HepG2 (cell line): ENCODE results near the gene PPP1R13L. TPM values are rescaled to one million over a fixed set of nuclear protein-coding genes. Genes with fewer than 3 reads are reported as not detected.
A peak's percentile ranks its signal among the peaks of the same experiment; 100 is the strongest.

Source experiments
- ATM ChIP-seq: fragments of 450-650 bp; IDR thresholded peaks from 2 replicates; pipeline ENCODE4 v1.7.1; 2017; ENCODE audit warnings: mild to moderate bottlenecking, borderline replicate concordance
- GZF1 ChIP-seq: sonication (generic); formaldehyde crosslinking; IDR thresholded peaks from 2 replicates; pipeline ENCODE4 v1.5.1; 2020; ENCODE audit warnings: mild to moderate bottlenecking, missing genetic modification reagents
- HOXA7 ChIP-seq: sonication (generic); formaldehyde crosslinking; IDR thresholded peaks from 2 replicates; pipeline ENCODE4 v1.8.1; 2022; ENCODE audit warnings: mild to moderate bottlenecking, missing genetic modification reagents, moderate library complexity
- NR2C2 ChIP-seq: sonication (generic); formaldehyde crosslinking; IDR thresholded peaks from 2 replicates; pipeline ENCODE4 v1.4.0; 2020; ENCODE audit warnings: missing genetic modification reagents, mild to moderate bottlenecking, moderate library complexity, borderline replicate concordance
- ONECUT2 ChIP-seq: sonication (generic); formaldehyde crosslinking; IDR thresholded peaks from 2 replicates; pipeline ENCODE4 v1.4.0; 2020; ENCODE audit warnings: missing genetic modification reagents
- PHB2 ChIP-seq: fragments of 450-650 bp; IDR thresholded peaks from 2 replicates; pipeline ENCODE4 v1.6.1; 2018; ENCODE audit not compliant: partially characterized antibody
- PPARG ChIP-seq: conservative IDR thresholded peaks from 2 replicates; pipeline ENCODE4 v1.6.1; 2016; ENCODE audit warnings: missing biosample characterization, missing genetic modification reagents
- RFXAP ChIP-seq: sonication (generic); formaldehyde crosslinking; IDR thresholded peaks from 2 replicates; pipeline ENCODE4 v1.4.0; 2020; ENCODE audit warnings: missing genetic modification reagents, borderline replicate concordance
- WIZ ChIP-seq: sonication (generic); formaldehyde crosslinking; IDR thresholded peaks from 2 replicates; pipeline ENCODE4 v1.5.1; 2020; ENCODE audit warnings: mild to moderate bottlenecking, missing genetic modification reagents
- ZBTB37 ChIP-seq: sonication (generic); formaldehyde crosslinking; IDR thresholded peaks from 2 replicates; pipeline ENCODE4 v1.4.0; 2020; ENCODE audit warnings: mild to moderate bottlenecking, missing genetic modification reagents
- ZBTB43 ChIP-seq: sonication (generic); formaldehyde crosslinking; conservative IDR thresholded peaks from 2 replicates; pipeline ENCODE4 v1.4.0; 2020; ENCODE audit warnings: missing genetic modification reagents
- ZC3H4 ChIP-seq: sonication (generic); formaldehyde crosslinking; IDR thresholded peaks from 2 replicates; pipeline ENCODE4 v1.4.0; 2020; ENCODE audit warnings: missing genetic modification reagents, borderline replicate concordance
- ZNF207 ChIP-seq: fragments of 450-650 bp; IDR thresholded peaks from 2 replicates; pipeline ENCODE4 v1.6.1; 2016; ENCODE audit warnings: antibody characterized with exemption, borderline replicate concordance
- ZNF362 ChIP-seq: sonication (generic); formaldehyde crosslinking; IDR thresholded peaks from 2 replicates; pipeline ENCODE4 v1.4.0; 2020; ENCODE audit warnings: missing genetic modification reagents, mild to moderate bottlenecking, borderline replicate concordance
- ZNF607 ChIP-seq: sonication (generic); formaldehyde crosslinking; IDR thresholded peaks from 2 replicates; pipeline ENCODE4 v1.5.1; 2020; ENCODE audit warnings: missing genetic modification reagents, mild to moderate bottlenecking, borderline replicate concordance
- ZXDC ChIP-seq: sonication (generic); formaldehyde crosslinking; IDR thresholded peaks from 2 replicates; pipeline ENCODE4 v1.5.0; 2020; ENCODE audit warnings: mild to moderate bottlenecking, missing genetic modification reagents
- polyA plus RNA-seq, 8 experiments: library from polyadenylated mRNA; depleted of rRNA in 3 of 8; stranded (reverse) in 7 of 8; unstranded in 1 of 8; fragments of >200 nt; fragmentation: Illumina TruSeq in 4 of 8; extraction: Trizol in 4 of 8; gene quantifications; 2 replicates each; pipeline versions ENCODE4 v1.2.1 to v1.2.3, GENCODE V29; 2011 to 2016; ENCODE audit warnings: low read depth in 4 of 8, missing spikeins in 1 of 8, mixed read lengths in 1 of 8; ENCODE audit not compliant: insufficient read depth in 1 of 8
- total RNA-seq, 5 experiments: library from RNA; depleted of rRNA; stranded (reverse); fragments of >200 nt; fragmentation: Illumina TruSeq; extraction: Trizol; gene quantifications; 2 replicates each; pipeline ENCODE4 v1.2.3, GENCODE V29; 2016; ENCODE audit warnings: low read depth in 1 of 5
- TF ChIP-seq, protein P1 (sequence below): IDR thresholded peaks from 2 replicates; pipeline ENCODE4 v1.6.1; 2016; ENCODE audit warnings: missing compliant biosample characterization, missing genetic modification reagents, borderline replicate concordance
- TF ChIP-seq, protein P2 (sequence below): sonication (generic); formaldehyde crosslinking; IDR thresholded peaks from 2 replicates; pipeline ENCODE4 v1.9.0; 2021; ENCODE audit warnings: missing genetic modification reagents, borderline replicate concordance
- TF ChIP-seq, protein P3 (sequence below): sonication (generic); formaldehyde crosslinking; IDR thresholded peaks from 2 replicates; pipeline ENCODE4 v1.4.0; 2020; ENCODE audit warnings: mild to moderate bottlenecking, missing genetic modification reagents

Gene PPP1R13L
- total and polyA plus RNA-seq, 2 of the 13 experiments (the other 11 are each of a cell fraction or from before 2014, with no cell fraction given), result 1.3 to 6.6 TPM

DNA sequence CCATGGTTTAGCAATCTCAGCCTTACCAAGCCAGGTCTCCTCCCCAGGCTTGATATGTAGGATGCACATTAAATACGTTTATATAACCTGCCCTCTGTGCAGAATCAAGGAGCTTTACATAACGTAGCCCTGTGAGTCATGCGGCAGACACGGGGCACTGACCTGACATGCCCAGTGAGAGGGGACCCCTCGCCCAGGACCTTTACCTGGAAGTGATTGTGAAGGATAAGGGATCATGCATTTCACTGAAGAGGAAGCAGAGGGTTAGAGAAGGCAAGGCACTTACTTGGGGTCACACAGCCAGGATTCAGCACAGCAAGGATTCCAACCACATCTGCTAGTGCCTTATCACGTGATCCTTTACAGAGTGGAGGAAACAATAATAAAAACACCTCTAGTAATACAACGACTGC lies 44.0 kb upstream of the PPP1R13L start (continued):
- no peak for TF ChIP-seq ZBTB37 (CRISPR knock-in tag)
- TF ChIP-seq HOXA7, result no peak
- TF ChIP-seq, protein P1, sequence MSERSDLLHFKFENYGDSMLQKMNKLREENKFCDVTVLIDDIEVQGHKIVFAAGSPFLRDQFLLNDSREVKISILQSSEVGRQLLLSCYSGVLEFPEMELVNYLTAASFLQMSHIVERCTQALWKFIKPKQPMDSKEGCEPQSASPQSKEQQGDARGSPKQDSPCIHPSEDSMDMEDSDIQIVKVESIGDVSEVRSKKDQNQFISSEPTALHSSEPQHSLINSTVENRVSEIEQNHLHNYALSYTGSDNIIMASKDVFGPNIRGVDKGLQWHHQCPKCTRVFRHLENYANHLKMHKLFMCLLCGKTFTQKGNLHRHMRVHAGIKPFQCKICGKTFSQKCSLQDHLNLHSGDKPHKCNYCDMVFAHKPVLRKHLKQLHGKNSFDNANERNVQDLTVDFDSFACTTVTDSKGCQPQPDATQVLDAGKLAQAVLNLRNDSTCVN, result no peak
- no peak for TF ChIP-seq ONECUT2 (CRISPR knock-in tag)
- TF ChIP-seq RFXAP (CRISPR knock-in tag), result no peak
- peak; percentile 77 for TF ChIP-seq NR2C2 (CRISPR knock-in tag)
- TF ChIP-seq PPARG (CRISPR knock-in tag), result no peak; the same call in 1 of the 2 replicates
- TF ChIP-seq ZNF207, result no peak
- TF ChIP-seq, protein P2, sequence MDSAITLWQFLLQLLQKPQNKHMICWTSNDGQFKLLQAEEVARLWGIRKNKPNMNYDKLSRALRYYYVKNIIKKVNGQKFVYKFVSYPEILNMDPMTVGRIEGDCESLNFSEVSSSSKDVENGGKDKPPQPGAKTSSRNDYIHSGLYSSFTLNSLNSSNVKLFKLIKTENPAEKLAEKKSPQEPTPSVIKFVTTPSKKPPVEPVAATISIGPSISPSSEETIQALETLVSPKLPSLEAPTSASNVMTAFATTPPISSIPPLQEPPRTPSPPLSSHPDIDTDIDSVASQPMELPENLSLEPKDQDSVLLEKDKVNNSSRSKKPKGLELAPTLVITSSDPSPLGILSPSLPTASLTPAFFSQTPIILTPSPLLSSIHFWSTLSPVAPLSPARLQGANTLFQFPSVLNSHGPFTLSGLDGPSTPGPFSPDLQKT (CRISPR knock-in tag), result no peak
- 0 out of 2 replicates have a peak, but pooled peaks have one; percentile 27 for TF ChIP-seq ZBTB43 (CRISPR knock-in tag)
- TF ChIP-seq ZNF607 (CRISPR knock-in tag), result no peak
- TF ChIP-seq ATM, result no peak; the same call in 1 of the 2 replicates
- TF ChIP-seq, protein P3, sequence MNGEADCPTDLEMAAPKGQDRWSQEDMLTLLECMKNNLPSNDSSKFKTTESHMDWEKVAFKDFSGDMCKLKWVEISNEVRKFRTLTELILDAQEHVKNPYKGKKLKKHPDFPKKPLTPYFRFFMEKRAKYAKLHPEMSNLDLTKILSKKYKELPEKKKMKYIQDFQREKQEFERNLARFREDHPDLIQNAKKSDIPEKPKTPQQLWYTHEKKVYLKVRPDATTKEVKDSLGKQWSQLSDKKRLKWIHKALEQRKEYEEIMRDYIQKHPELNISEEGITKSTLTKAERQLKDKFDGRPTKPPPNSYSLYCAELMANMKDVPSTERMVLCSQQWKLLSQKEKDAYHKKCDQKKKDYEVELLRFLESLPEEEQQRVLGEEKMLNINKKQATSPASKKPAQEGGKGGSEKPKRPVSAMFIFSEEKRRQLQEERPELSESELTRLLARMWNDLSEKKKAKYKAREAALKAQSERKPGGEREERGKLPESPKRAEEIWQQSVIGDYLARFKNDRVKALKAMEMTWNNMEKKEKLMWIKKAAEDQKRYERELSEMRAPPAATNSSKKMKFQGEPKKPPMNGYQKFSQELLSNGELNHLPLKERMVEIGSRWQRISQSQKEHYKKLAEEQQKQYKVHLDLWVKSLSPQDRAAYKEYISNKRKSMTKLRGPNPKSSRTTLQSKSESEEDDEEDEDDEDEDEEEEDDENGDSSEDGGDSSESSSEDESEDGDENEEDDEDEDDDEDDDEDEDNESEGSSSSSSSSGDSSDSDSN (CRISPR knock-in tag), result no peak
- TF ChIP-seq ZXDC (CRISPR knock-in tag), result no peak
- TF ChIP-seq WIZ, result no peak
- TF ChIP-seq ZNF362 (CRISPR knock-in tag), result no peak
- no peak for TF ChIP-seq PHB2
- TF ChIP-seq GZF1 (CRISPR knock-in tag), result no peak
- TF ChIP-seq ZC3H4 (CRISPR knock-in tag), result no peak
